ENCODE data around the gene CLDN34.

The CLDN34 gene

GRCh38 chrX:9980927-9981326 is 13.8 kb downstream of the CLDN34 start:
- no peak for DNase-seq (ENCODE audit: low spot score)

GRCh38 chrX:9983441-9983840 is 16.3 kb downstream of the CLDN34 start:
- DNase-seq (ENCODE audit: low spot score) = no peak

DNA sequence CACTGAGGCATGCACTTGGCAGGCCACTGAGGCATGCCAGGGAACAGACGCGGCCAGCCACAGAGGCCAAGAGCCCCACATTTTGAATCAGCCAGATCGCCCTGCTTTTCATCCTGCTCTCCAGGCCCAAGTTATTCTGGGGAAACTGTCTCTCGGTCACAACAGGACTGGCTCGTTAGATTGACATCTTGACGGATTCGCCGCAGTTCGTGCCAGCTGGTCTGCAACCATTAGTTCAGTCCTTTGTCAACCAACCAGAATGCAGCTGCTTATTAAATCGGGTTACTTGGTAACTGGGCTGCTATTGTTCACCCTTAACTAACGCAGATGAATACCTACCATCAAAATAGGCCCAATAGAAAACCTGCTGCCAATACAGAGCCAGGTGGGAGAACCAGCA is 16.7 kb downstream of the CLDN34 start:
- no peak for DNase-seq (ENCODE audit: low spot score)

DNA sequence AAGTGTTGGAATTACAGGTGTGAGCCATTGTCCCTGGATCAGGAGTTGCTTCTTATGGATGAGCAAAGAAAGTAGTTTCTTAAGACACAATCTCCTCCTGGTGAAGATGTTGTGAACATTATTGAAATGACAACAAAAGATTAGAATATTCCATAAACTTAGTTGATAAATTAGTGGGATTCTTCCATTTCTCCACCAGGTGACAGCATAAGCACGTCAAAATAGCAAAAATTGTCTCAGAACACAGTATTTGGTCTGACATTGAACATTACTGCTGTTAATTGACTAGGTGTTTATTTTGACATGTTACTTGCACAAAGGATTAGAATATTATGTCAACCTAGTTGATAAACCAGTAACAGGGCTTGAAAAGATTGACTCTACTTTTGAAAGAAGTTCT is 21.6 kb downstream of the CLDN34 start:
- DNase-seq (ENCODE audit: low spot score) = no peak

DNA sequence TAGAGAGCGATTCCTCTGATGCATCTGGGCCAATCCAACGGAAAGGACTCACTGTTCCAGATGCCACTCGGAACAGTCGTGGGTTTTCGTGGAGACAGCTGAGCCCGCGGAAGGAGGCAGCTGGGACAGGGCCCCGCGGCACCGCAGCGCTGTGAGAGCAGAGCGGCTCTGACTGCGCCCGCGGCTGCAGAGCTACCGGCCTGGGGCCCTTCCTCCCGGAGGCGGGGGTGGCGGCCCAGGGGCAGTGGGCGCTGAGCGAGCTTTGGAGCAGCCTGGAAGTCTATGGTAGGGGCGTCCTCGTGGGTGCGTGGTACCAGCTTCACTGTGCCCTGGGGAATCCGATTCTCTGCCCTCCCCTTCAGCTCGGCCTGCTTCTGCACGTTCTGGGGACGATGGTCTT is 24.9 kb downstream of the CLDN34 start:
- DNase-seq (ENCODE audit: low spot score) = no peak

DNA sequence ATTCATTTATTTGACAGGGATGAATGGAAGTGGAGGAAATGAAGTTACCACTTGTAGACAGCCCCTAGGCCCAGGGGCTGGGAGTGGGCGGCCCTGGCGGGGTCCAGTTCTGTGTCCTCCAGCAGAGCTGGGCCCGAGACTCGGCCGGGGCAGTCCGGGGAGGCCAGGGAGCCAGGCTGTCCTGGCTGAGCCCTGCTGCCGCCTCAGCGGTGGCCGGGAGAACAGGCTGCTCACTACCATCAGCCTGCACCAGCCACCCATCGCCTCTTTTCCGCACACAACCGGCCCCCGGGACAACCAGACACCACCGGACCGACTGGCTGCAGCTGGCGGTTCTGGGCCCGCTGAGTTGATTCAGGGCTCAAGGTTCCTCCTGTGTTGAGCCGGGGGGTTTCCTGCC is 25.6 kb downstream of the CLDN34 start:
- no peak for DNase-seq (ENCODE audit: low spot score)

GRCh38 chrX:9995855-9996339 is 28.7 kb downstream of the CLDN34 start:
- peak; percentile 81 for DNase-seq (ENCODE audit: low spot score)

DNA sequence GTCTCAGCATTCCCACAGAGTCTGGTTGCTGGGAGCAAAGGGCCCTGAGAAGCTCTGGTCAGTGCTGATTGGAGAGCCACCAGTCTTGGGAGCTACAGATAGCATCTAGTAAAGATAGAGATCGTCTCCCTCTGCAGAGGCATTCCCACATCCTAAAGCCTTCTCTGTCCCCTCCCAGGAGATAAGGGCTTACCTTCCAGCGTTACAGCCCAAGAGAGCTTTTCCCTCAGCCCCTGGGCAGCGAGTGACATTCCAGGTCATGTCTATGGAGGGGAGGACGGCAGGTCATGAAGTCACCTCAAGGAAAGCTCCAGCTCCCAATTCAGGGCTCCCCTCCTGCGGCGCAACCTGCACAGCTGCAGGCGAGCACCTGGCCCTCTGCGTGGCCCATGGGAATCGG is 29.9 kb downstream of the CLDN34 start:
- no peak for DNase-seq (ENCODE audit: low spot score)

- no peak for DNase-seq (ENCODE audit: low spot score)
Observed at GRCh38 chrX:9997524-9997923, 30.4 kb downstream of the CLDN34 start.

DNA sequence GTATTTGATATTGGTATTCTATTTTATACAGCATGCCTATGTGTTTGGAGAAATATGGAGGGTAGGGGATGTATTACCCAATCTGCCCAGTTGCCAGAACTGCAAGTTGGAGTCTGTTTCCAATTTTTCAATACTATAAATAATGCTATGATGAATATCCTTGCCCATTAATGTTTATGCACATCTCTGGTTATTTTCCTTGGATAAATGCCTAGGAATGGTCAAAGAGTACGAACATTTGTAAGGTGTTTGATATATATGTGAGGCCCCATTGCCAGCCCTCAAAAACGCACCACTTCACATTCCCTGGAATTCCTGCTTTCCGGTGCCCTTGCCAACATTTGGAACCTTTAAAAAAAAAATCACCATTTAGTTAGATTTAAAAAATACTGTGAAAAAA is 34.3 kb downstream of the CLDN34 start:
- DNase-seq (ENCODE audit: low spot score) = no peak

- DNase-seq (ENCODE audit: low spot score) = no peak
Observed at GRCh38 chrX:10004832-10005475, 37.8 kb downstream of the CLDN34 start.

DNA sequence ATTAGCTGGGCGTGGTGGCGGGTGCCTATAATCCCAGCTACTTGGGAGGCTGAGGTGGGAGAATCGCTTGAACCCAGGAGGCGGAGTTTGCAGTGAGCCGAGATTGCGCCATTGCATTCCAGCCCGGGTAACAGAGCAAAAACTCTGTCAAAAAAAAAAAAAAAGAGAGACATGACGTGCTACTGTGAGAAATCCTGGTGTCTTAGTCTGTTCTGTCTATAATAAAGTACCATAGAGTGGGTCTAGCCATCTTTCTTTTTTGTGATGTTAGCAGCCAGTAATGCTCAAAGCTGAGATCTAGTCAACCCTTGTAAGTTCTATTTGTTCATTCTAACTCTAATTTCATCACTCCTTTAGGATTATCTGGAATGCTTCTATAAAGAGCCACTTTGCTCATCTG is 38.9 kb downstream of the CLDN34 start:
- no peak for DNase-seq (ENCODE audit: low spot score)

DNA sequence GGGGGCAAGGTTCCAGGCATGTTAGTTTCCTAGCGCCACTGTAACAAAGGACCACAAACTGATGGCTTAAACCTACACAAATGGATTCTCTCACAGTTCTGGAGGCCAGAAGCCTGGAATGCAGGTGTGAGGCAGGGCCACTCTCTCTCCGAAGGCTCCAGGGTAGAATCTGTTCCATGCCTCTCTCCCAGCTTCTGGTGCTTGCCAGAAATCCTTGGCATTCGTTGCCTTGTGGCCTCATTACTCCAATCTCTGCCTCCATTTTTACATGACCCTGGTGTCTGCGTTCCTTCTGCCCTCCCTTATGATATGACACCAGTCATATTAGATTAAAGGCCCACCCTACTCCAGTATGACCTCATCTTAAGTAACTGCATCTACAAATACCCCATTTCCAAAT is 39.6 kb downstream of the CLDN34 start:
- DNase-seq (ENCODE audit: low spot score) = no peak

- no peak for DNase-seq (ENCODE audit: low spot score)
Observed at GRCh38 chrX:10007621-10008020, 40.5 kb downstream of the CLDN34 start.

- no peak for DNase-seq (ENCODE audit: low spot score)
Observed at GRCh38 chrX:10008483-10009056, 41.4 kb downstream of the CLDN34 start.

DNA sequence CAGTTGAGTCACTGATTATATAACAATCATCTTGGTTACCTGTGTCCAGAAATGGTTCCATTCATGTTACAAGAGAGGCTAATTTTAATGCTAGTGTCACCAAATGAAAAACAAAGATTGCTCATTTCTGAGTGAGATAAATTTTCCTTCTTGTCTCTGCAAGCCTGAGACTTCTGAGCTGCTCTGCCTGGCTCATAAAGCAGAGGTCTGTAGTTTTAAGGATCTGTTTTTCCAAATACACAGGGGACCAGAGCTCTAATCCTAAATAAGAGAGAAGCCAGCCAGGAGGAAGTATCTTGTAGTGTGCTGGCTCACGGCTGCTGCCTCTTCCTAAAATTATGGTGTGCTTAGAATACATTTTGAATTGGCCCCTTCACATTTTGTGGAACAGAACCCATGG is 42.6 kb downstream of the CLDN34 start:
- DNase-seq (ENCODE audit: low spot score) = no peak

DNA sequence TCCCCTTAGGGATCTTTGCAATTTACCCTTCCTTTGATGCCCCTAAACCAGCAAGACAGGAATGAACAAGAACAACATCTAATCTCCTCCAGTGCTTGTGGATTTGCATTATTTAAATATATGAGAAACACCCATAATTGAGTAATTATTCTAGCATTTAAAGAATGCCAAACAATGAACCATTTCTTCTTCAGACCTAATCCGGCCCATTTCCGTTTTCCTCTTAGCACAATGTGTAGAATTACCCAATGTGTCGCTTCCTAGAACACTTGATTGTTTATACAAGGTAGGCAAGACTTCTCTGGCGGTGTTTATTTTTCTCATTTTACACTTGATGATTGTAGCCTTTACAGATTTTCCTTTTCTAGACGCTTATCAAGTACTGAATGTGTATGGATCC is 43.5 kb downstream of the CLDN34 start:
- no peak for DNase-seq (ENCODE audit: low spot score)

GRCh38 chrX:10011261-10011931 is 44.2 kb downstream of the CLDN34 start:
- DNase-seq (ENCODE audit: low spot score) = no peak

DNA sequence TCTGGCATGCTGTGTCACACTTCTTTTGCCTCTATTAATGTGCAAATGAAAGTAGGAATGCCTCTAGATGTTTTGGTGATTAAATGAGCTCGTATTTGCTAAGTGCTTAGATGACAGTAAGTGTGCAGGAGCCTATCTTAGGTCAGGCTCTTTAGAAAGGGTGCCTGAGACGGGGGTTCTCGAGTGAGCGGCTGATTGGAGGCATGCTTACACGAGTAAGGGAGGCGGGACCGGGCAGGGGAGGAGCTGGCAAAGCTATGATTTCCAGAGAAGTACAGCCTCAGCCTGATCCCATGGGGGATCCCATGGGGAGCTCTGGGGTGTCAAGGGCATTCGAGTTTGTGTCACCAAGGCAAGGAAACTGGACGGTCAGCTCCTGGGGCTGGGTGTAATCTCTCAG is 44.8 kb downstream of the CLDN34 start:
- no peak for DNase-seq (ENCODE audit: low spot score)

- DNase-seq (ENCODE audit: low spot score) = peak; percentile 90
Observed at GRCh38 chrX:10014462-10015354, 47.5 kb downstream of the CLDN34 start.

DNA sequence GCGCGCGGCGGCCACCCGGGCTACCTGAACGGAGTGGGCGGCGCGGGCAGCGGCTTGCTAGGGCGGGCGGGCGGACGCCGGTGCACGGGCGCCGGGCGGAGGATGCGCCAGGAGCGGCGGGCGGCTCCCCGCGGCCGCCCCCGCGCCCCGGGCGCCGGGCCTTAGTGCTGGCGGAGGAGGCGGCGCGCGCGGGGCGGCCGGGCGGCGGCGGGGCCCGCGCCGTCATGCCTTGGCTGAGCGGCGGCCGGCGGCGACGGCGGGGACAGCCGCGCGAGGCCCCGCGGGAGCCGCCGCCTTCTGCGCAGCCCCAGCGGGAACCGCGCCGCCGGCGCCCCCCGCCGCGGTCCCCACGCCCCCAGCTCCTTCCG is 48.2 kb downstream of the CLDN34 start:
- peak; percentile 55 for DNase-seq (ENCODE audit: low spot score)

DNA sequence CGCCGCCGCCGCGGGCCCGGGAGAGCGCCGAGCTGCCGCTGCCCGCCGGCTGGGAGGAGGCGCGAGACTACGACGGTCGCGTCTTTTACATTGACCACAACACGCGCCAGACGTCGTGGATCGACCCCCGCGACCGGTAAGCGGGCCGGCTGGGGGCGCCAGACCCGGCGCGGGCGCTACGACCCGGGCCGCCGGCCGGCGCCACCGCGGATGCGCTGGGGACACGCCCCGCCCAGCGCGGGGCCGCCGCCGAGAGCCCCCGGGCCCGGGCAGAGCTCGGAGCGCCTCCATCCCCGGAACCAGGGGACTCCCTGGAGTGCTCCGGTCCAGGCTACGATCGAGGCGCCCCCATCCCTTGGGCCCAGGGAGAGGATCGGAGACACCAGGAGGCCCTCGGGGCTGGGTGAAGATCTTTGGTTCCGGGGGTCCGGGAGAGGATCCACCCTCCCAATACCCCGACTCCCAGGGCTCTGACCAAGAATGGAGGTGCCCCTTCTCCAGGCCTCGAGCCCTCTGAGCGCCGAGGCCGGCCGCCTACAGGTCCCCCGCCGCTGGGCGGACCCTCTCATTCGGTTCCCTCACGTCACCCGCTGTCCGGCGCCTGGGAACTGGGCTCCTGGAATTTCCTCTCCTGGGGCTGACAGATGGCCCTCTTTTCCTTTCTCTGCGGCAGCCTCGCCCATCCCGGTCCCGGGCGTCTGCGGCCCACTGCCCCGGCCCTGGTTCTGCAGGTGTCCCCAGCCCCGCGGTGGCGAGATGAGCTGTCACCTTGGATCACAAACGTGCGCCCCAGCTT is 48.8 kb downstream of the CLDN34 start:
- DNase-seq (ENCODE audit: low spot score) = peak; percentile 67

Measured in D341Med (cell line).